Small intestine (tissue), 7 donors: ENCODE measurements around the gene GALR3. TPM values are rescaled to one million over a fixed set of nuclear protein-coding genes. Genes with fewer than 3 reads are reported as not detected.
"Not testable (repeated sequence)": the region's sequence is repeated elsewhere in the genome, so short reads cannot be mapped to it uniquely, and the experiment has no call there.

ENCODE experiments used
- DNase-seq, 2 donors: peaks; one replicate each; pipeline versions ENCODE4 v3.0.0 to v3.0.0-alpha.2; 2013
- FAIRE-seq: peaks from 2 replicates; lab custom pipeline; 2012; peaks lifted over from hg19 to GRCh38; lab: Jason Lieb, UNC
- H3K27ac ChIP-seq, 3 donors: one replicate each; pipeline ENCODE4 v1.5.1; 2013; ENCODE audit warnings: low read length in 2 of 3, mild to moderate bottlenecking in 2 of 3, control low read depth in 1 of 3, inconsistent platforms in 1 of 3, low read depth in 1 of 3, moderate library complexity in 1 of 3
- H3K27me3 ChIP-seq, 3 donors: one replicate each; pipeline ENCODE4 v1.6.1; 2013; ENCODE audit warnings: low read length in 3 of 3, inconsistent platforms in 1 of 3; ENCODE audit not compliant: control insufficient read depth in 3 of 3, insufficient read depth in 3 of 3
- H3K36me3 ChIP-seq, 3 donors: one replicate each; pipeline ENCODE4 v1.6.1; 2013; ENCODE audit warnings: low read length in 3 of 3, inconsistent platforms in 1 of 3, low read depth in 1 of 3, mild to moderate bottlenecking in 1 of 3, moderate library complexity in 1 of 3; ENCODE audit not compliant: control insufficient read depth in 3 of 3, insufficient read depth in 2 of 3
- H3K4me1 ChIP-seq, 3 donors: one replicate each; pipeline ENCODE4 v1.6.1; 2013; ENCODE audit warnings: low read length in 2 of 3, inconsistent platforms in 1 of 3, low read depth in 1 of 3, mild to moderate bottlenecking in 1 of 3, moderate library complexity in 1 of 3; ENCODE audit not compliant: control insufficient read depth in 3 of 3, insufficient read depth in 2 of 3
- H3K4me3 ChIP-seq, 3 donors: one replicate each; pipeline ENCODE4 v1.5.1; 2013; ENCODE audit warnings: low read length in 3 of 3, control low read depth in 1 of 3, inconsistent platforms in 1 of 3, low read depth in 1 of 3, mild to moderate bottlenecking in 1 of 3, moderate library complexity in 1 of 3
- H3K9me3 ChIP-seq, 2 donors: one replicate each; pipeline ENCODE4 v1.6.1; 2013; ENCODE audit warnings: low read depth in 1 of 2, low read length in 1 of 2; ENCODE audit not compliant: control insufficient read depth in 2 of 2, insufficient read depth in 1 of 2
- WGBS, 3 donors: extraction: QIAGEN DNeasy Blood & Tissue Kit; methylation state at CpG; one replicate each; pipeline ENCODE4 v1.1.7; 2013; 5-methylcytosine and 5-hydroxymethylcytosine counted together
- polyA plus RNA-seq, 4 donors: library from polyadenylated mRNA; stranded (reverse) in 3 of 4; unstranded in 1 of 4; fragments of 200-250 nt in 3 of 4; fragments of 120-200 nt in 1 of 4; gene quantifications; one replicate each; pipeline versions ENCODE4 v1.2.1 to v1.2.3, GENCODE V29; 2013
- donor health status: healthy with polysubstance abuse.
- donor health status: control.
- donor health status: control.
- donor health status: Bipolar disorder and iron deficiency.
- donor health status: healthy.

Gene GALR3
- polyA plus RNA-seq, 4 donors: 0.04 TPM; not detected in 3

- H3K4me1 ChIP-seq: peaks cover 0 to 11% (median 1%) of the 10 kb centered on the region in 3 donors
- H3K9me3 ChIP-seq: no peaks in the 10 kb centered on the region
- WGBS, 3 donors: 72 to 88% (median 86%) methylated on average over 18 of the region's 18 CpGs
- H3K36me3 ChIP-seq: peaks cover 0 to 3% (median 0%) of the 10 kb centered on the region in 3 donors
- no peak overlapping the region for H3K4me3 ChIP-seq
- FAIRE-seq: no peak
- H3K27ac ChIP-seq: peak overlapping the region in 1 of 3 donors; percentile 18
- no peaks in the 10 kb centered on the region for H3K27me3 ChIP-seq
- DNase-seq: no peak
Measured at GRCh38 chr22:37782340-37783168, 40.6 kb upstream of the GALR3 start.

- no peak overlapping the region for H3K4me3 ChIP-seq
- H3K4me1 ChIP-seq: peaks cover 0 to 11% (median 1%) of the 10 kb centered on the region in 3 donors
- FAIRE-seq (no peak), DNase-seq (peak; percentile 80 to 91)
- 19 to 51% (median 41%) methylated on average over 10 to 11 of the region's 11 CpGs for WGBS, 3 donors
- H3K9me3 ChIP-seq: no peaks in the 10 kb centered on the region
- peak overlapping the region; percentile 25 to 43 (median 28) for H3K27ac ChIP-seq
- no peaks in the 10 kb centered on the region for H3K27me3 ChIP-seq
- no peaks in the 10 kb centered on the region for H3K36me3 ChIP-seq
Measured at GRCh38 chr22:37784829-37785495, 38.2 kb upstream of the GALR3 start.

- WGBS, 3 donors: 59 to 63% (median 62%) methylated on average over 2 of the region's 2 CpGs
- no peak overlapping the region for H3K27ac ChIP-seq
- DNase-seq (no peak), FAIRE-seq (no peak)
- no peaks in the 10 kb centered on the region for H3K27me3 ChIP-seq
- H3K4me3 ChIP-seq: no peak overlapping the region
- H3K36me3 ChIP-seq: no peaks in the 10 kb centered on the region
- no peaks in the 10 kb centered on the region for H3K9me3 ChIP-seq
- H3K4me1 ChIP-seq: peaks cover 0 to under 1% (median 0%) of the 10 kb centered on the region in 3 donors
Measured at GRCh38 chr22:37790234-37790633, 32.9 kb upstream of the GALR3 start.

GRCh38 chr22:37792494-37792893 lies 30.7 kb upstream of the GALR3 start:
- no peaks in the 10 kb centered on the region for H3K9me3 ChIP-seq
- H3K4me1 ChIP-seq: peaks cover 0 to 10% (median 0%) of the 10 kb centered on the region in 3 donors
- WGBS, 3 donors: 85 to 93% (median 87%) methylated on average over 6 of the region's 6 CpGs
- DNase-seq: no peak
- H3K36me3 ChIP-seq: no peaks in the 10 kb centered on the region
- no peaks in the 10 kb centered on the region for H3K27me3 ChIP-seq
- no peak overlapping the region for H3K27ac ChIP-seq
- no peak overlapping the region for H3K4me3 ChIP-seq
- no peak for FAIRE-seq

DNA sequence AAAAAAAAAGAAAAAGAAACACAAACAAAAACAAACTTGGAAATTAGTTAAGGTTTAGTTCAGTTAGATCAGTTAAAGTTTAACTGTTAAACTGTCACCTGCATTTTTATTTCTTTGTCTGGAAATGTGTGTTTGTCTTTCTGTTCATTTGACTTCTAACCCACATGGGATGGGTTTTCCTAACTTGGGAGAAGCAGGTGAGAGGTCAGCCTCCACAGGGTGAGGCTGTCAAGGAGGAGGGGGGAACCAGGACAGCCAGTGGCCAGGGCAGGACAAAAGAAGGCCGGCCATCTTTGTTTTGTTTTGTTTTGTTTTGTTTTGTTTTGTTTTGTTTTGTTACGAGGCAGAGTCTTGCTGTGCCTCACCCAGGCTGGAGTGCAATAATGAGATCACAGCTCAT lies 28.8 kb upstream of the GALR3 start:
- Histone ChIP-seq H3K4me3 (no peak overlapping the region), H3K27ac (no peak overlapping the region), H3K4me1 (peaks cover 0 to 10% (median 0%) of the 10 kb centered on the region in 3 donors), H3K36me3 (no peaks in the 10 kb centered on the region), H3K9me3 (no peaks in the 10 kb centered on the region), H3K27me3 (no peaks in the 10 kb centered on the region)
- DNase-seq (no peak), FAIRE-seq (no peak)
- WGBS, 3 donors: 59 to 77% (median 71%) methylated on average over 2 of the region's 2 CpGs

- FAIRE-seq: no peak
- no peaks in the 10 kb centered on the region for H3K9me3 ChIP-seq
- no peaks in the 10 kb centered on the region for H3K36me3 ChIP-seq
- WGBS, 3 donors: 17 to 71% (median 50%) methylated on average over 3 of the region's 3 CpGs
- H3K27me3 ChIP-seq: no peaks in the 10 kb centered on the region
- H3K4me3 ChIP-seq: no peak overlapping the region
- peak overlapping the region in 1 of 3 donors; percentile 28 for H3K27ac ChIP-seq
- peaks cover 0 to 10% (median 0%) of the 10 kb centered on the region in 3 donors for H3K4me1 ChIP-seq
- peak; percentile 57 to 68 for DNase-seq
Measured at GRCh38 chr22:37796079-37796478, 27.1 kb upstream of the GALR3 start.

- FAIRE-seq, H3K4me1 ChIP-seq, H3K4me3 ChIP-seq, H3K9me3 ChIP-seq, H3K27me3 ChIP-seq, DNase-seq, H3K36me3 ChIP-seq, H3K27ac ChIP-seq: not testable (repeated sequence)
- WGBS, 3 donors: 89 to 95% (median 93%) methylated on average over 7 of the region's 7 CpGs
Measured at GRCh38 chr22:37797259-37797658, 25.9 kb upstream of the GALR3 start.

GRCh38 chr22:37797874-37798500 lies 25.2 kb upstream of the GALR3 start:
- FAIRE-seq (no peak), DNase-seq (no peak)
- Histone ChIP-seq H3K36me3 (no peaks in the 10 kb centered on the region), H3K27ac (no peak overlapping the region), H3K9me3 (no peaks in the 10 kb centered on the region), H3K27me3 (no peaks in the 10 kb centered on the region), H3K4me3 (no peak overlapping the region), H3K4me1 (peaks cover 0 to 14% (median 3%) of the 10 kb centered on the region in 3 donors)
- 59 to 62% (median 61%) methylated on average over 14 of the region's 14 CpGs for WGBS, 3 donors
